Endothelial cell of umbilical vein (primary cell): ENCODE data around the gene LIMK2. TPM values are rescaled to one million over a fixed set of nuclear protein-coding genes. Genes with fewer than 3 reads are reported as not detected.

Experiments used
- BruUV-seq: library from RNA; stranded (reverse); fragments of 400-500 nt; replicated peaks from 2 replicates; lab custom pipeline; 2021; lab: Mats Ljungman, UMichigan
- CTCF ChIA-PET: fragments of 300-600, 350-600 bp; sonication (Branson Sonifier 250); formaldehyde crosslinking; loops from one replicate; lab custom pipeline; 2021; ENCODE audit warnings: antibody characterized with exemption, inconsistent platforms; lab: Charles Lee
- POLR2A ChIA-PET: fragments of 300-600, 350-600 bp; sonication (Branson Sonifier 250); formaldehyde crosslinking; loops from one replicate; lab custom pipeline; 2021; ENCODE audit warnings: antibody characterized with exemption, inconsistent platforms; lab: Charles Lee
- DNase-seq: peaks from one replicate; pipeline ENCODE4 v3.0.0-alpha.2; 2011; ENCODE audit warnings: low read depth, low spot score
- FAIRE-seq: peaks from 2 replicates; lab custom pipeline; 2011; peaks lifted over from hg19 to GRCh38; lab: Jason Lieb, UNC
- H2AFZ ChIP-seq: 2 replicates; pipeline ENCODE4 v1.6.0; 2012; ENCODE audit warnings: low read depth, low read length, control low read depth, inconsistent platforms
- H3K27ac ChIP-seq: 2 replicates; pipeline ENCODE4 v1.5.1; 2011; ENCODE audit warnings: low read depth, mild to moderate bottlenecking, control low read depth, low read length, moderate library complexity; ENCODE audit not compliant: insufficient read depth
- H3K27me3 ChIP-seq, 2 experiments: 2 replicates each; pipeline versions ENCODE4 v1.6.0 to v1.6.1; 2011; ENCODE audit warnings: low read length in 2 of 2, mixed read lengths in 1 of 2; ENCODE audit not compliant: control insufficient read depth in 2 of 2, insufficient read depth in 2 of 2
- H3K36me3 ChIP-seq, 2 experiments: 2 replicates in 1 of 2; 3 replicates in 1 of 2; pipeline ENCODE4 v1.5.1; 2011; ENCODE audit warnings: low read length in 2 of 2, mild to moderate bottlenecking in 1 of 2, moderate library complexity in 1 of 2; ENCODE audit not compliant: control insufficient read depth in 2 of 2, insufficient read depth in 2 of 2; ENCODE audit errors: extremely low read depth in 1 of 2
- H3K4me1 ChIP-seq: 3 replicates; pipeline ENCODE4 v1.5.1; 2011; ENCODE audit warnings: mild to moderate bottlenecking, low read length; ENCODE audit not compliant: control insufficient read depth, insufficient read depth; ENCODE audit errors: extremely low read depth
- H3K4me2 ChIP-seq: 2 replicates; pipeline ENCODE4 v1.6.1; 2011; ENCODE audit warnings: low read length, control low read depth, mixed read lengths; ENCODE audit not compliant: insufficient read depth
- H3K4me3 ChIP-seq, 3 experiments: fragments of 200-600 bp in 1 of 3; sonication (generic), shearing (Covaris generic) in 1 of 3; replicated peaks in 1 of 3; 2 replicates each; pipeline ENCODE4 v1.5.1; 2011 to 2016; ENCODE audit warnings: control low read depth in 3 of 3, low read length in 3 of 3, mild to moderate bottlenecking in 2 of 3, inconsistent platforms in 1 of 3, low read depth in 1 of 3, moderate library complexity in 1 of 3; ENCODE audit not compliant: insufficient read depth in 1 of 3
- H3K79me2 ChIP-seq: 2 replicates; pipeline ENCODE4 v1.6.0; 2012; ENCODE audit warnings: low read length, inconsistent platforms; ENCODE audit not compliant: control insufficient read depth, insufficient read depth
- H3K9ac ChIP-seq: replicated peaks from 2 replicates; pipeline ENCODE3; 2011; ENCODE audit warnings: low read length, control low read depth; ENCODE audit not compliant: insufficient read depth; ENCODE audit errors: extremely low read depth
- H3K9me1 ChIP-seq: replicated peaks from 3 replicates; pipeline ENCODE4 v1.6.0; 2011; ENCODE audit warnings: mild to moderate bottlenecking, low read length; ENCODE audit not compliant: control insufficient read depth, insufficient read depth; ENCODE audit errors: extremely low read depth
- H3K9me3 ChIP-seq: replicated peaks from 2 replicates; pipeline ENCODE4 v1.5.1; 2012; ENCODE audit warnings: low read length, inconsistent platforms; ENCODE audit not compliant: control insufficient read depth, insufficient read depth
- H4K20me1 ChIP-seq: replicated peaks from 2 replicates; pipeline ENCODE3; 2011; ENCODE audit warnings: mild to moderate bottlenecking, low read length; ENCODE audit not compliant: control insufficient read depth, insufficient read depth; ENCODE audit errors: extremely low read depth
- CTCF ChIP-seq, 2 donors: IDR thresholded peaks; 1 replicate in 1 of 2; 2 replicates in 1 of 2; pipeline ENCODE4 v1.5.1; 2011; ENCODE audit warnings: low read length in 2 of 2, mild to moderate bottlenecking in 2 of 2, moderate library complexity in 2 of 2, control low read depth in 1 of 2, inconsistent platforms in 1 of 2, low read depth in 1 of 2; ENCODE audit not compliant: insufficient read depth in 1 of 2; ENCODE audit errors: extremely low read depth in 1 of 2
- FOS ChIP-seq: IDR thresholded peaks from 2 replicates; pipeline ENCODE4 v1.6.1; 2011; ENCODE audit warnings: mild to moderate bottlenecking, low read length, moderate library complexity, borderline replicate concordance; ENCODE audit not compliant: insufficient read depth
- GATA2 ChIP-seq: IDR thresholded peaks from 2 replicates; pipeline ENCODE4 v1.7.0; 2011; ENCODE audit warnings: low read depth, mild to moderate bottlenecking, moderate library complexity, mixed read lengths, low read length; ENCODE audit not compliant: insufficient read length, insufficient read depth
- MAX ChIP-seq: IDR thresholded peaks from 2 replicates; pipeline ENCODE4 v1.6.1; 2011; ENCODE audit not compliant: insufficient read depth, insufficient read length
- POLR2A ChIP-seq: IDR thresholded peaks from 2 replicates; pipeline ENCODE4 v1.6.1; 2012; ENCODE audit warnings: low read depth, mild to moderate bottlenecking, control low read depth, low read length
- POLR2AphosphoS5 ChIP-seq: IDR thresholded peaks from 2 replicates; pipeline ENCODE4 v1.6.1; 2012; ENCODE audit warnings: low read depth, mild to moderate bottlenecking, control low read depth, low read length, moderate library complexity; ENCODE audit not compliant: insufficient read depth
- dilution Hi-C: fragments of 300-500 bp; cut with MboI; formaldehyde crosslinking; loops from one replicate; pipeline ENCODE4 v1.15.0; 2019; ENCODE audit warnings: low sequenced_read_pairs; ENCODE audit not compliant: extremely low pct_ligation_motif_present
- intact Hi-C: fragments of 100-400 bp; cut with micrococcal nuclease; formaldehyde crosslinking; loops from one replicate; pipeline ENCODE4 v1.10.0; 2022
- polyA plus RNA-seq, 4 experiments: library from polyadenylated mRNA; depleted of rRNA in 3 of 4; stranded (reverse) in 3 of 4; unstranded in 1 of 4; fragments of >200 nt; gene quantifications; 2 replicates each; pipeline versions ENCODE4 v1.2.1 to v1.2.3, GENCODE V29; 2011 to 2012; ENCODE audit warnings: missing spikeins in 1 of 4
- total RNA-seq: library from RNA; stranded (reverse); gene quantifications from 2 replicates; pipeline ENCODE4 v1.2.3, GENCODE V29; 2021

LIMK2 gene
- total and polyA plus RNA-seq, 2 donors (not counting 3 experiments of a cell fraction or from before 2014, with no cell fraction given): 23.2 to 76.7 TPM

DNA sequence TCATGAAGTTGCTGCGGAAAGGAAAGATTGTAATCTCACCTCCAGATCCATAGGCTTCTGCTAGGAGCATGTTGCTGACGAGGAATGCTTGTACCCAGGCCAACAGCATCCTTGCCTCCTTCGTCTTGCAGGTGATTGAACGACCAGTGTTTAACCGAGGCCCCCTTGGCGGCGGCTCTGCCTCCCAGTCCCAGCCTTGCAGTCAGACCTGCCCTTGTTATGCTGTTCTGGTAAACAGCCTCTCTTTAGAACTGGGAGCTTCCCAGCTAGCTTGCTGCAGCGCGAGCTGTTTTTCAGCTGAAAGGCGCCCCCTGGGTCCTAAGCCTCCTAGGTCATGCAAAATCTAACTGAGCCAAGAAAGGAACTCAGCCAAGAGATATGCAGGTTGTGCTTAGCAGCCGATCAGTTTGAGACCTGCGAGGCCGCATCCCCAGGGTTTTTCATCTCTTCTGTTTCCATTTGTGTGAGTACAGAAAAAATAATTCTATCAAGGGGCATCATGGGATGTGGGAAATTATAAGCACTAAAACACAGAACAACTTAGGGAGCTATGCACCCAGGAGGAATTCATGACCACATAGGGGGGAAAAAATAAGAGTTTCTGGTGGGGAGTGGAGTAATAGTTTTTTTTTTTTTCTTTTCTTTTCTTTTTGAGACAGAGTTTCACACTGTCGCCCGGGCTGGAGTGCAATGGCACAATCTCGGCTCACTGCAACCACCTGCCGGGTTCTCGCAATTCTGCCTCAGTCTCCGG, 80.3 kb downstream of the LIMK2 start, which contains the start of gene PIK3IP1:
Gene PIK3IP1 (minus strand): TSS at position 253 of the 754 bp plus-strand sequence. CDS start 144 bp downstream, at position 109.
- dilution Hi-C loops: no loop called here
- H3K4me2 ChIP-seq: peak within 1 kb of the TSS; percentile 77
- H3K4me3 ChIP-seq: peak within 1 kb of the TSS; percentile 22 to 71 (median 45)
- H4K20me1 ChIP-seq: no peaks in the 10 kb centered on the region
- no peaks in the 10 kb centered on the region for H3K9me3 ChIP-seq
- no peaks in the 10 kb centered on the region for H3K9me1 ChIP-seq
- peak within 1 kb of the TSS; percentile 86 for H2AFZ ChIP-seq
- H3K27me3 ChIP-seq: no peaks in the 10 kb centered on the region
- peaks cover 0 to 7% of the 10 kb centered on the region in 2 experiments for H3K36me3 ChIP-seq
- H3K9ac ChIP-seq: peak within 1 kb of the TSS; percentile 73
- TF ChIP-seq MAX: no peak
- TF ChIP-seq POLR2AphosphoS5: peak; percentile 25
- peak; percentile 55 for TF ChIP-seq POLR2A
- no peak for TF ChIP-seq FOS
- peak; percentile 46 for TF ChIP-seq GATA2
- peak; percentile 31 to 52 for TF ChIP-seq CTCF (IDR thresholded peaks at IDR 0.05; ENCODE audit: extremely low read depth in 1 of 2, insufficient read depth in 1 of 2, low read depth in 1 of 2, low read length in 2 of 2)
- BruUV-seq: no TSS peak
- H3K4me1 ChIP-seq: peaks cover 46% of the 10 kb centered on the region
- FAIRE-seq: peak; percentile 88
- no peaks in the 10 kb centered on the region for H3K79me2 ChIP-seq
- ChIA-PET POLR2A (interaction anchor here (1.7 kb wide), 1 partner anchor 21 kb away, joined by 6 read pairs; no protein-coding TSS in a partner anchor), CTCF (interaction anchor here (0.7 to 4.7 kb wide), 19 partner anchors 8 to 319 kb away, joined by 3 to 79 read pairs (median 4); partner anchors contain the start of genes LIMK2, PATZ1 and SELENOM)
- intact Hi-C loops: loop anchor here (1.0 to 5.0 kb wide), 2 partner anchors 21 to 80 kb away; partner anchors contain the start of gene LIMK2
- no peak within 1 kb of the TSS for H3K27ac ChIP-seq
- peak; percentile 92 for DNase-seq
